SIG-M5 treated with dmso at 0.1 percent for 504 hours (cell line): ENCODE measurements around the gene ARHGEF1.

Experiments used
- DNase-seq: peaks from one replicate; lab custom pipeline; 2025; ENCODE audit not compliant: unreplicated experiment; lab: John Stamatoyannopoulos, UW

The ARHGEF1 gene

GRCh38 chr19:41947091-41947490 lies 64.1 kb downstream of the ARHGEF1 start:
- no peak for DNase-seq

- DNase-seq, result peak; percentile 35
These were observed 68.7 kb downstream of the ARHGEF1 start for GRCh38 chr19:41951686-41952172.

- no peak for DNase-seq
These were observed 72.5 kb downstream of the ARHGEF1 start for GRCh38 chr19:41955521-41955920.

GRCh38 chr19:41956621-41957020 lies 73.6 kb downstream of the ARHGEF1 start:
- DNase-seq, result no peak
